SJSA1 (cell line): ENCODE results near the gene MED17. TPM values are rescaled to one million over a fixed set of nuclear protein-coding genes. Genes with fewer than 3 reads are reported as not detected.

Experiments
- DNase-seq, 2 experiments: peaks; one replicate each; pipeline ENCODE4 v3.0.0-alpha.2; 2015 to 2020; ENCODE audit warnings: low spot score in 2 of 2, low read depth in 1 of 2
- H3K27ac ChIP-seq: fragments of 250-450 bp; sonication (Bioruptor Pico); 2 replicates; pipeline ENCODE4 v1.5.1; 2020; ENCODE audit warnings: mild to moderate bottlenecking, moderate library complexity
- H3K27me3 ChIP-seq: fragments of 250-450 bp; sonication (Bioruptor Pico); replicated peaks from 2 replicates; pipeline ENCODE4 v1.5.1; 2020; ENCODE audit warnings: mild to moderate bottlenecking, moderate library complexity
- H3K36me3 ChIP-seq: fragments of 250-450 bp; sonication (Bioruptor Pico); 2 replicates; pipeline ENCODE4 v1.5.1; 2020; ENCODE audit warnings: mild to moderate bottlenecking
- H3K4me1 ChIP-seq: fragments of 250-450 bp; sonication (Bioruptor Pico); replicated peaks from 2 replicates; pipeline ENCODE4 v1.6.1; 2021; ENCODE audit warnings: mild to moderate bottlenecking
- H3K4me3 ChIP-seq: fragments of 250-450 bp; sonication (Bioruptor Pico); 2 replicates; pipeline ENCODE4 v1.5.1; 2020; ENCODE audit warnings: mild to moderate bottlenecking
- H3K9me3 ChIP-seq: fragments of 250-450 bp; sonication (Bioruptor Pico); replicated peaks from 2 replicates; pipeline ENCODE4 v1.5.1; 2020; ENCODE audit warnings: mild to moderate bottlenecking
- total RNA-seq: library from RNA; depleted of rRNA; stranded (reverse); fragments of >200 nt; shearing (Covaris generic); gene quantifications from 2 replicates; pipeline ENCODE4 v1.2.3, GENCODE V29; 2014; rRNA removed

Gene MED17
- total RNA-seq, 1 experiment from 2014 or later: 18.2 TPM

GRCh38 chr11:93858121-93858775, 74.2 kb downstream of the MED17 start:
- no peak for DNase-seq
- Histone ChIP-seq H3K4me3 (no peak overlapping the region), H3K27me3 (no peaks in the 10 kb centered on the region), H3K9me3 (no peaks in the 10 kb centered on the region), H3K27ac (no peak overlapping the region), H3K36me3 (no peaks in the 10 kb centered on the region), H3K4me1 (no peaks in the 10 kb centered on the region)

- no peaks in the 10 kb centered on the region for H3K9me3 ChIP-seq
- no peak for DNase-seq
- no peak overlapping the region for H3K4me3 ChIP-seq
- H3K27me3 ChIP-seq: no peaks in the 10 kb centered on the region
- no peak overlapping the region for H3K27ac ChIP-seq
- no peaks in the 10 kb centered on the region for H3K36me3 ChIP-seq
- H3K4me1 ChIP-seq: no peaks in the 10 kb centered on the region
These were observed 77.7 kb downstream of the MED17 start for GRCh38 chr11:93861808-93862207.

Other genes with a start within 250 kb of the MED17 start
- 6.8 and 26.9 TPM in 2 replicates for gene SMCO4, start 240.9 kb upstream of the MED17 start, total RNA-seq
- 17.4 and 20.8 TPM in 2 replicates for gene CEP295, start 122.6 kb upstream of the MED17 start, total RNA-seq
- gene TAF1D, start 42.8 kb upstream of the MED17 start, total RNA-seq: 72.6 and 90.6 TPM in 2 replicates
- 12.8 and 19.8 TPM in 2 replicates for gene C11orf54, start 42.6 kb upstream of the MED17 start, total RNA-seq
- not detected in 2 replicates for gene VSTM5, start 66.3 kb downstream of the MED17 start, total RNA-seq
- gene HEPHL1, start 237.1 kb downstream of the MED17 start, total RNA-seq: not detected in 2 replicates